Astrocyte of the spinal cord (primary cell): ENCODE results near the gene VOPP1.

Experiments
- DNase-seq: peaks from one replicate; pipeline ENCODE4 v3.0.0; 2011; ENCODE audit warnings: low read depth, low spot score
- H3K4me3 ChIP-seq: 2 replicates; pipeline ENCODE4 v1.5.1; 2011; ENCODE audit warnings: low read depth, mild to moderate bottlenecking, low read length, moderate library complexity
- CTCF ChIP-seq: IDR thresholded peaks from 2 replicates; pipeline ENCODE4 v1.5.1; 2012; ENCODE audit warnings: low read depth, mild to moderate bottlenecking, low read length, inconsistent platforms
- in situ Hi-C: cut with HindIII; loops from 2 replicates; pipeline ENCODE4 v1.10.0; 2017; ENCODE audit warnings: low sequenced_read_pairs

Gene VOPP1

DNA sequence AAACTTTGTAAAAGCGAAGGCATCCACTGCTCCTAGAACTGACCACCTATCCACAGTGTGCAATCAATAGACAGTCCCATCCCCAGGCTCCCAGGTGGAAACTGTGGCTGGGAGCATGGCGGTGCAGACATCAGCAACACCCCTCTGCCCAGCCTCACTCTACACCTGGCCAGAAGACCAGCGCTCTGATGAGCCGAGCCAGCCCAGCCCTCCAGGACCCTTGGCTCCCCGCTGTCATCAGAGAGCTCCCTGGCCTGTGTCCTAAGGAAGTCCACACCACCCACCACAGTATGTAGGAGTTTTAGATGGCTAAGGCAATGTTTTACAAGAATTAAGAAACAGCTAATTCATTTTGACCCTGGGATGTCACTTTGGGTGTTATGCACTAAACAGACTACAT lies 81.0 kb downstream of the VOPP1 start:
- no peak overlapping the region for H3K4me3 ChIP-seq
- TF ChIP-seq CTCF, result no peak
- DNase-seq, result no peak
- in situ Hi-C loops, result no loop called here

GRCh38 chr7:55490099-55490498 lies 82.2 kb downstream of the VOPP1 start:
- H3K4me3 ChIP-seq, result no peak overlapping the region
- no peak for DNase-seq
- in situ Hi-C loops, result no loop called here
- TF ChIP-seq CTCF, result no peak

DNA sequence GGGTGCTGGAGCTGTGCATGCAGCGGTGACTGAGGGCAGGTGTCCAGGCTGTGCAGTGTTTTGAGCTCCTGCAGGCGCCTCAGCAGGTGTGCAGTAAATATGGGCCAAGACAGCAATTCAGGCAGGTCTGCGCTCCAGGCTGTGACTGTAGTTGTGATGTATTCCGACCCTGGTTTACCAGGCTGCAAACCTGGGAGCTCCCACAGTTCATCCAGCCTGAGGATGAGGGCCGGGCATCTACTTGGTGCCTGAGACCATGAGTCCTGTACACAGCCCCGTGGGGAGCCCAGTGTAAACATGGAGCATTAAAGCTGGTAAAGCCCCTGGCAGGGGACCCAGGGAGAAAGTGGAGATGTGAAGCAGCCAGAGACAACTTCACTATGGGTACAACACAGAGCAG lies 82.8 kb downstream of the VOPP1 start:
- DNase-seq, result no peak
- TF ChIP-seq CTCF, result no peak
- in situ Hi-C loops, result no loop called here
- no peak overlapping the region for H3K4me3 ChIP-seq

- no peak for DNase-seq
- H3K4me3 ChIP-seq, result no peak overlapping the region
- no peak for TF ChIP-seq CTCF
- in situ Hi-C loops, result no loop called here
Measured at GRCh38 chr7:55488804-55489340, 83.4 kb downstream of the VOPP1 start.

GRCh38 chr7:55488216-55488615 lies 84.1 kb downstream of the VOPP1 start:
- in situ Hi-C loops, result no loop called here
- TF ChIP-seq CTCF, result no peak
- H3K4me3 ChIP-seq, result no peak overlapping the region
- no peak for DNase-seq

DNA sequence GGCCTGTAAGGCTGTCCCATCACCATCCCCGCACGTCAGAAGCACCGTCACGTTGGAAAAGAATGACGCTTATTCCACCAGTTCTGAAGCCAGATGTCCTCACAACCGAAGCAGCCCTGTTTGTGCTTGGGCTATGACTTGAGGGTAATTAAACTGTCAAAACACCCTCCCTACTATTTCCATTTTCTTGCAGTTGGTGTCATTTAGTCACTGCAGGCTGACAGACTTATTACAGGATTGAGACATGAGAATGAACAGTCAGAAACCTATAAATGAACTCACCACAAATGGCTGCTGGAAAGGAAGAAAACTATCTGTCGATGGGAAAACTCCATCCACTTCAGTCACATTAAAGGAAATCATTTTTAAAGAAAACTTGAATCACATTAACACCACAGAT lies 85.3 kb downstream of the VOPP1 start:
- in situ Hi-C loops, result no loop called here
- no peak overlapping the region for H3K4me3 ChIP-seq
- TF ChIP-seq CTCF, result no peak
- DNase-seq, result no peak

- TF ChIP-seq CTCF, result no peak
- no peak overlapping the region for H3K4me3 ChIP-seq
- DNase-seq, result no peak
- in situ Hi-C loops, result no loop called here
Measured at GRCh38 chr7:55486192-55486590, 86.1 kb downstream of the VOPP1 start.
